SIG-M5 (cell line): ENCODE data around the gene RFTN1.

Experiments
- DNase-seq: peaks from one replicate; lab custom pipeline; 2025; lab: John Stamatoyannopoulos, UW

The RFTN1 gene

GRCh38 chr3:16430717-16431630 lies 82.5 kb downstream of the RFTN1 start:
- no peak for DNase-seq

DNA sequence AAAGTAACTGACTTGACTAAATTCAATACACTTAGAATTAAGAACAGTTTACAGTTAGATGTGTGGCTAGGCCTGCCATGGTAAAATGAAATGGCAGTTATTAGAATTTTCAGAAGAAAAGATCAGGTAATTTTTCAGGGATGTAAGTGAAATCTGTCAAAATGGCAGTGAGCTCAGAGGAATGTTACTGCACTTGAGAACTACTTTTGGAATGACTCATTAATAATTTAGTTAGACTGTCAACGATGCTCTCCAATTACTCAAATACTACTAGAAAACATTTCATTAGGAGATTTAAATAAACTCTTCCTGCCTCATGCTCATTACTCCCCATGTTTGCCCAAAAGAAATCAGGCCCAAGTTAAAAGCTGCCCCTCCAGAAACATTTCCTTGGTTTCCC lies 84.4 kb downstream of the RFTN1 start:
- no peak for DNase-seq

DNA sequence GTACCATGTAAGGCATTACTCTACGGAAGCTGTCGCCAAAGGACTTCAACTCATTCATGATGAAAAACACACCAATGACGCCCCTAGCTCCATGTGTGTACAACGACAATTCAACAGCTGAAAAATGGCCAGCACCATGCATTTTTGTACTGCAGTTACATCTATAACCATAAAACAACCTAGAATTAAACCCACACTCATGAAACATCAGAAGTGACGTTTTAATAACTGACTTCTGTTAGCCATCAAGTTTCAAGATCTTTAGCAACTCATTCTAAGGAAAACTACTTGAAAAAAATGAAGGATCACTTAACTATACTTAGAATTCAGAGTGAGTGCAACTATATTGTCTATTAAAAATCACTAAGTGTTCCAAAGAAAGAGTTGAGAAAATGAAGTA lies 84.9 kb downstream of the RFTN1 start:
- no peak for DNase-seq

- DNase-seq = no peak
Measured at GRCh38 chr3:16427103-16427965, 86.2 kb downstream of the RFTN1 start.

DNA sequence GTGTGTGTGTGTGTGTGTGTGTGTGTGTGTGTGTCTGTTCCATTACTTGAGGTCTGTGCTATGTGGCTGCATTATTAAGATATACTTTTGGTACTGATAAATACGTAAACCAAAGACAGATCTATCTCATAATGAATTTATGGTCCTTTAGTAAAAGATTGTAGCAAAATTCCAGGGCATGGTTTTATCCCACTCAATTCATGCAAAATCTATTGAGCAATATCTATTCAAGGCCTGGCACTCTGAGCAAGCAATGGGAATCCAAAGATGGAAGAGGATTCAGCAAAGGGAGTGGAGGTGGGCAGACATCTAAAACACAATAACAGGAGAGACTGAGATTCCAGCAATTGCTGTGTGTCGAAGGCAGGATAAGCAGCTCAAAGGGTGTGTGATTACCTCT lies 86.8 kb downstream of the RFTN1 start:
- DNase-seq = no peak

GRCh38 chr3:16426029-16426400 lies 87.5 kb downstream of the RFTN1 start:
- DNase-seq = no peak

DNA sequence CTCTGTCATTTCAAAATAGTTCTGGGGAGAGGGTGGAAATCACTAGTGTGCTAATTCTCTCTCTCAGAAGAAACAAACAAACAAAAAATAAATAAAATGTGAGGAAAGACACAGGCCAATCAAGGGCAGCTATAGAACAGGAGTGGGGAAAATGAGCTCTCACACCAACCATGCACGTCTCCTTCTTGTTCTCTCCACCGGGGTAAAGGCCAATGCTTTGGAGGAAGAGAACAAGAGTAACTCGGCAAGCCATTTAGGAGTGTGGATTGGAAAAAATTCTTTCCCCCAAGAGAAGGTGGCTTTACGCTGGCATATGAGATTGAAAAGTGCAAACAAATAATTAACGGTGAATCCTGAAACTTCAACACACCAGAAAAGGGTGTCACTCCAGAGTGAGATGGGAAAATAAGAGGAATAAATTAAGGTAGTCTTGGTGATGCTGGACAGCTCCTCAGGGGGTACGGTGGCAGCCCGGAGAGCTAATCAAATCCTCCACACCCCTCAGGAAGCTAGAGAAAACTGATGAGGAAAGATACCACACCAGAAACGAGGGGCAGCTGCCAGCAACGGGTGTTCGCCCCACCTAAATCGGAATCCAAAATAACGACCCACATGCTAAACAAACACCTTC lies 88.0 kb downstream of the RFTN1 start:
- no peak for DNase-seq

DNA sequence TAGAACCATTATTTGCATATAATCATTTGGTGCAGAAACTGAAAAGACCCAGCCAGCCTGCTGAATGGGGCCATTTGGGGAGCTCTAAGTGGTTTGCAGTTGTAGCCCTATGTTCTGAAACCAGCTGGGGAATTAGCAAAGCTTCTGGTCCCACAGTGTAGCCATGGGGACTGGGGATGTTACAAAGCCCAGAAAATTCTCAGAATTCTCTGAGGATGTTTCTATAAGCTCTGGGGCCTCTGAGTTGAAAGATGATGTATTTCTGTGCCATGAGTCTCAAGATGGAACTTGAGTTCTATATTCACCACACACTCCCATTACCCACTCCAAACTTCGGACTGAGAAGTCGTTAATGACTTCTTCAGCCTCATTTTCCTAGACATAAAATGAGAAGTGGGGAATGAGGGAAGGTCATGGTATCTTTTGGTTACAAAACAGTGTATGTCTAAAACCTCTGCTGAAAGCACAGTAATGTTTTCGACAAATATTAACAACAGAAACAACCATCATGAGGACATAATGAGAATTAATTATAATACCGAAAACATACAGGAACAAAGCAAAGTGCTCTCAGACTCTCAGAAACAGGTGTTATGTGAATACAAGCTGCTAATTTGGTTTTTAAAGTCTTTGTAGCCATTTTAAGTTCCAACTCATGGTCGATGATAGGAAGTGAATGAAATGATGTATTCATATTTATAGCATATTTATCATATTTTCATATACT lies 89.4 kb downstream of the RFTN1 start:
- no peak for DNase-seq

GRCh38 chr3:16423298-16423697 lies 90.2 kb downstream of the RFTN1 start:
- no peak for DNase-seq

GRCh38 chr3:16419640-16420241 lies 93.8 kb downstream of the RFTN1 start:
- DNase-seq = no peak

- DNase-seq = no peak
Measured at GRCh38 chr3:16417945-16418739, 95.4 kb downstream of the RFTN1 start.

- no peak for DNase-seq
Measured at GRCh38 chr3:16415911-16416476, 97.5 kb downstream of the RFTN1 start.

- DNase-seq = no peak
Measured at GRCh38 chr3:16413321-16413720, 100.2 kb downstream of the RFTN1 start.

DNA sequence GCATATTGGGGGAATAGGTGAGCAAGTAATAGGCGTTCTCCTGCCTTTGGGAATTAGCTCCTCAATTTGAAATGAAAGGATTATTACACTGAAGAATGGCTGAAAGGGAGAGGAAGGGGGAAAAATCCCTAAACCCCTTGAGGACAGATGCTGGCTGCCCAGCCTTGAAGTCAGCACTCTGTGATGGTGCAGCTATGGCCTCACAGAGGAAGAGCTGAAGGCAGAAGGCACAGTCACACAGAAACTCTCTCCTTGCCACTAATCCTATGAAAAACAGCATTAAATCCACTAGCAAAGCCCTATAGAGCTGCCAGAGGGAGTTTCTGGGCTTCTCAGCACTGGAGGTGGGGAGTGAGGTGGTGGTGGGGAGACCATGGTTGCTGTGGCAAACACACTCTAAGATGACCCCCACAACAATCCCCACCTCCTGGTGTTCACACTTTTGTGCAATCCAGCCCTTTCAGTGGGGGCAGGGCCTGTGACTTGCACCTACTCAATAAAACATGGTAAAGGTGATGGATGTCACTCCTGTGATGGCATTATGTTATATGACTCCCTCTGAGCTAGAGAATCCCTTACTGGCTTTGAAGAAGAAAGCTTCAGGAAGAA lies 101.2 kb downstream of the RFTN1 start:
- no peak for DNase-seq

- DNase-seq = no peak
Measured at GRCh38 chr3:16411441-16411840, 102.1 kb downstream of the RFTN1 start.

GRCh38 chr3:16410659-16411058 lies 102.8 kb downstream of the RFTN1 start:
- no peak for DNase-seq

DNA sequence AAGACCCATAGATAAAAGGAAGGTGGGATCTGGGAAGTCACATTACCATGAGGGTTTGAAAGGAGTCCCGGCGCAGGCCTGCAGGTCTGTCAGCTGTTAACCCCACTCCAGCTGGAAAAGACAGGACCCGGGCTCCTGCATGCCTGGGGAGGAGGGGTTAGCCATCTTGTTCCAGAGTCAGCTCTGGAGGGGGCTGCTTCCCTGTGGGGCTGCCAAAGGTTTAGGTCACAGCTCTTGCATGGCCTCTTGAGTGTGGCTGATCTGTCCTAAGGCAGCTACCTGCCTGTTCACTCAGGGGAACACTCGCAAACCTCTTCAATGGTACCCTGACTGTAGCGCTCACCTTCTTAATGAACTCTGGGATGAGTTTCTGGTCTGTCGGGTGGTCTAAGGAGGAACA lies 104.5 kb downstream of the RFTN1 start:
- no peak for DNase-seq

DNA sequence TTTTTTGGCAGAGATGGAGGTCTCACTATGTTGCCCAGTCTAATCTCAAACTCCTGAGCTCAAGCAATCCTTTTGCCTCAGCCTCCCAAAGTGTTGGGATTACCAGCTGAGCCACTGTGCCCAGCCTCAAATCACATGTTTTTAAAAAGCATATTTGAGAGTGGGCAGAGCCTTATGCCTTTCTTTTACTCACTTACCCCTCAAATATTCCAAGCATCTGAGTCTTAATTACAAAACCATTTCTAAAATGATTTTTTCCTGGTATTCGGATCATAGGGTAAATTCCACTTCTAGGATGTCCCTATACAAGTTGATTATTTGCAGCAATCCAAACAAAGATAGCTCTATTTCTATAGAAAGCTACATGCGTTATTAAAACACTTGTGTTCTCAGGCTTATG lies 106.1 kb downstream of the RFTN1 start:
- DNase-seq = no peak

GRCh38 chr3:16406579-16406978 lies 106.9 kb downstream of the RFTN1 start:
- DNase-seq = no peak

DNA sequence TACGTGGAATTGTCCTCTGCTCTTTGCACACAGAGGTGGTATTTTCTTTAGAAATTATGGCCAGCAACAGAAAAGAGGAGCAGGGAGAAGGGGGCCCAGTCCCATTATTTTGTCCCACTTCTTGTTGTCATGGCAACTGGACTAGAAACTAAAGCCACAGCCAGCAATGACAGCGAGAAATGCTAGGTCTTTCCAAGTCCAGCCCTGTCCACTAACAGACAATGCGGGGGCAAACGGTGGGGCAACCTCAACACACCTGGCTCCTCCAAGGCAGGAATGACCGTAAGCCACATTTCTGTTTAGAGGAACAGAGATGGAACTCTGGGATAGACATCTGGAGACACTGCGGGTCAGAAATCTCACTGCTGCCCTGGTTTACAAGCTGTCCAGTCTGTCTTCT lies 107.3 kb downstream of the RFTN1 start:
- DNase-seq = no peak
